ENCODE data around the gene DENND5A.
"Not testable (repeated sequence)": the region's sequence is repeated elsewhere in the genome, so short reads cannot be mapped to it uniquely, and the experiment has no call there.

Gene DENND5A

GRCh38 chr11:9250139-9250582 is 15.0 kb downstream of the DENND5A start:
- no peak for DNase-seq (ENCODE audit: low read depth)
- H3K4me3 ChIP-seq (ENCODE audit: low read length) = no peak overlapping the region
- no peak for TF ChIP-seq CTCF (conservative IDR thresholded peaks at IDR 0.05; ENCODE audit: low read length)

DNA sequence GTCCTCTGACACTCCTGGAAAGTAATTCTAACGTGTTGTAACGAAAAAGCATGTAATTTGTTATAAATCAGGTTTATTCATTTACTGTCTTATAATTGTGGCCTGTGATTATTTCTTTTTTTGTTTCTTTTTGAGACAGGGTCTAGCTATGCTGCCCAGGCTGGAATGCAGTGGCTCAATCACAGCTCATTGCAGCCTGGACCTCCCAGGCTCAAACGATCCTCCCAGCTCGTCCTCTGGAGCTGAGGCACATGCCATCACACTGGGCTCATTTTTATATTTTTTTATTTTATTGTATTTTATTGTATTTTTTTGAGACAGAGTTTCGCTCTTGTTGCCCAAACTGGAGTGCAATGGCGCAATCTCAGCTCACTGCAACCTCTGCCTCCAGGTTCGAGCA is 15.9 kb downstream of the DENND5A start:
- no peak for DNase-seq (ENCODE audit: low read depth)
- TF ChIP-seq CTCF (conservative IDR thresholded peaks at IDR 0.05; ENCODE audit: low read length) = no peak
- H3K4me3 ChIP-seq (ENCODE audit: low read length) = no peak overlapping the region

- no peak overlapping the region for H3K4me3 ChIP-seq (ENCODE audit: low read length)
- TF ChIP-seq CTCF (conservative IDR thresholded peaks at IDR 0.05; ENCODE audit: low read length) = no peak
- no peak for DNase-seq (ENCODE audit: low read depth)
These were observed 17.3 kb downstream of the DENND5A start for GRCh38 chr11:9247863-9248262.

- DNase-seq (ENCODE audit: low read depth); H3K4me3 ChIP-seq (ENCODE audit: low read length): not testable (repeated sequence)
These were observed 28.9 kb downstream of the DENND5A start for GRCh38 chr11:9236242-9236641.

DNA sequence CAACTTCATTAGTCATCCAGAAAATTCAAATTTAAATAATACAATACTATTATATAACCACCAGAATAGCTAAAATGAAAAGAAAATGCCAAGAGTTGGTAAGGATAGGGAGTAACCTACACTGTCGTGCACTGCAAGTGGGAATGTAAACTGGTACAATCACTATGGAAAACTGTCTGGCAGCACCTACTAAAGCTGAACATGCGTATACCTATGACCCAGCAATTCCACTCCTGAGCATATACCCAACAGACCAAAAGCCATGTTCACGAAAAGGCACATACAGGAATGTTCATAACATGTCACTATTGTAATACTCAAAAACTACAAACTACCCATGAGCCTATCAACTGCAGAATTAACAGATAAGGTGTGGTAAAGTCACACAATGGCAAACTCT is 32.7 kb downstream of the DENND5A start:
- no peak for TF ChIP-seq CTCF (conservative IDR thresholded peaks at IDR 0.05; ENCODE audit: low read length)
- DNase-seq (ENCODE audit: low read depth) = no peak
- no peak overlapping the region for H3K4me3 ChIP-seq (ENCODE audit: low read length)

DNA sequence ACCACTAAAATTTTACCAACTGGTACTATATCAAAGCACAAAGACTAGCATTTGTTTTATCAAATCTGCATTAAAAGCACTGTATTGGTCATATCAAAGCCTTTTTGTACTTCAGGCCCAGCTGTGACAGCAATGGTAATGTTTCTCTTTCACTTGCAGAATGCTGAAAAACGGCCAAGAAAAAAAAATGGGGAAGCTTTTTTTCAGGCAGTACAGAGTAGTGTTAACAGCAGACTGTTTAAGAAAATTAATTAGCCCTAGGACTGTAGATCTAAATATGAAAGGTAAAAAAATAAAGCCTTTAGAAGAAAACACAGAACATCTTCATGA is 33.3 kb downstream of the DENND5A start:
- DNase-seq (ENCODE audit: low read depth) = peak; percentile 57
- no peak overlapping the region for H3K4me3 ChIP-seq (ENCODE audit: low read length)
- TF ChIP-seq CTCF (conservative IDR thresholded peaks at IDR 0.05; ENCODE audit: low read length) = no peak

DNA sequence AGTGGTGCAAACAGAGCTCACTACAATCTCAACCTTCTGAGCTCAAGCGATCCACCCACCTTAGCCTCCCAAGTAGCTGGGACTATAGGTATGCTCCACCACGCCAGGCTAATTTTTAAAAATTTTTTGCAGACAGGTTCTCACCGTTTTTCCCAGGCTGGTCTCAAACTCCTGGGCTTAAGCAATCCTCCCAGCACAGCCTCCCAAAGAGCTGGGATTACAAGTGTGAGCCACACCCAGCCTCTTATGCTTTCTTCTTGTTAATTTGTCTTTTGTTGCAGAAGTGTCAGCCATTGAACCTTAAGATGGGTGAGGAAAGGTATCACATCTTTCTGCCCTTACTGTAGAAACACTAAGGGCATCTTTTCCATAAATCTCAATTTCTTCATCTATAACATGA is 34.9 kb downstream of the DENND5A start:
- no peak for TF ChIP-seq CTCF (conservative IDR thresholded peaks at IDR 0.05; ENCODE audit: low read length)
- no peak for DNase-seq (ENCODE audit: low read depth)
- H3K4me3 ChIP-seq (ENCODE audit: low read length) = no peak overlapping the region

GRCh38 chr11:9228091-9228490 is 37.1 kb downstream of the DENND5A start:
- no peak overlapping the region for H3K4me3 ChIP-seq (ENCODE audit: low read length)
- no peak for TF ChIP-seq CTCF (conservative IDR thresholded peaks at IDR 0.05; ENCODE audit: low read length)
- DNase-seq (ENCODE audit: low read depth) = no peak

Data from AG10803 (cell line).